RWPE2 (cell line): ENCODE results near the gene HMGCLL1.

ENCODE experiments used
- ATAC-seq: fragments of 200-7000 bp; cut with Tn5 transposase; 3 replicates; pipeline ENCODE4 v1.9.1; 2021; ENCODE audit warnings: low read depth
- DNase-seq: peaks from one replicate; pipeline ENCODE4 v3.0.0-alpha.2; 2020; ENCODE audit warnings: low spot score
- H3K27ac ChIP-seq: fragments of 450-650 bp; 2 replicates; pipeline ENCODE4 v1.5.1; 2017; ENCODE audit warnings: mild to moderate bottlenecking; ENCODE audit not compliant: poor library complexity, severe bottlenecking
- H3K27me3 ChIP-seq: fragments of 250-450 bp; sonication (Bioruptor Pico); 2 replicates; pipeline ENCODE4 v1.5.1; 2021; ENCODE audit warnings: mild to moderate bottlenecking, moderate library complexity; ENCODE audit not compliant: insufficient read depth, poor library complexity, severe bottlenecking
- H3K36me3 ChIP-seq: fragments of 250-450 bp; sonication (Bioruptor Pico); 2 replicates; pipeline ENCODE4 v1.5.1; 2020; ENCODE audit warnings: low read depth, mild to moderate bottlenecking, moderate library complexity
- H3K4me1 ChIP-seq: fragments of 250-450 bp; sonication (Bioruptor Pico); 2 replicates; pipeline ENCODE4 v1.5.1; 2021; ENCODE audit warnings: mild to moderate bottlenecking, moderate library complexity; ENCODE audit not compliant: insufficient read depth, poor library complexity, severe bottlenecking
- H3K4me3 ChIP-seq: fragments of 250-450 bp; sonication (Bioruptor Pico); 2 replicates; pipeline ENCODE4 v1.5.1; 2021; ENCODE audit warnings: mild to moderate bottlenecking, moderate library complexity; ENCODE audit not compliant: severe bottlenecking
- H3K9me3 ChIP-seq: fragments of 250-450 bp; sonication (Bioruptor Pico); 2 replicates; pipeline ENCODE4 v1.5.1; 2021; ENCODE audit warnings: mild to moderate bottlenecking, moderate library complexity; ENCODE audit not compliant: severe bottlenecking
- CTCF ChIP-seq: fragments of 450-650 bp; IDR thresholded peaks from one replicate; pipeline ENCODE4 v1.5.1; 2017; ENCODE audit warnings: mild to moderate bottlenecking, moderate library complexity; ENCODE audit not compliant: poor library complexity, severe bottlenecking

The HMGCLL1 gene

GRCh38 chr6:55410674-55411073, 168.3 kb downstream of the HMGCLL1 start:
- no peak for TF ChIP-seq CTCF

GRCh38 chr6:55405474-55406235, 173.3 kb downstream of the HMGCLL1 start:
- Histone ChIP-seq H3K9me3 (no peaks in the 10 kb centered on the region), H3K27ac (no peak overlapping the region), H3K36me3 (no peaks in the 10 kb centered on the region), H3K4me3 (no peak overlapping the region), H3K4me1 (no peaks in the 10 kb centered on the region), H3K27me3 (no peaks in the 10 kb centered on the region)
- ATAC-seq, result no peak
- DNase-seq, result no peak
- TF ChIP-seq CTCF, result no peak

More at GRCh38 chr6:55410674-55411073, 168.3 kb downstream of the HMGCLL1 start:
- Histone ChIP-seq H3K4me3 (no peak overlapping the region), H3K27me3 (no peaks in the 10 kb centered on the region), H3K4me1 (no peaks in the 10 kb centered on the region), H3K36me3 (no peaks in the 10 kb centered on the region), H3K27ac (no peak overlapping the region), H3K9me3 (no peaks in the 10 kb centered on the region)
- DNase-seq (no peak), ATAC-seq (no peak)

GRCh38 chr6:55399351-55399750, 179.6 kb downstream of the HMGCLL1 start:
- DNase-seq (no peak), ATAC-seq (no peak)
- TF ChIP-seq CTCF, result no peak
- Histone ChIP-seq H3K4me3 (no peak overlapping the region), H3K27me3 (no peaks in the 10 kb centered on the region), H3K27ac (no peak overlapping the region), H3K4me1 (no peaks in the 10 kb centered on the region), H3K9me3 (no peaks in the 10 kb centered on the region), H3K36me3 (no peaks in the 10 kb centered on the region)

GRCh38 chr6:55397986-55398385, 181.0 kb downstream of the HMGCLL1 start:
- ATAC-seq, result no peak
- no peak overlapping the region for H3K4me3 ChIP-seq
- no peak overlapping the region for H3K27ac ChIP-seq
- H3K27me3 ChIP-seq, result no peaks in the 10 kb centered on the region
- DNase-seq, result no peak
- no peaks in the 10 kb centered on the region for H3K9me3 ChIP-seq
- no peak for TF ChIP-seq CTCF
- H3K4me1 ChIP-seq, result no peaks in the 10 kb centered on the region
- H3K36me3 ChIP-seq, result no peaks in the 10 kb centered on the region

GRCh38 chr6:55395871-55396270, 183.1 kb downstream of the HMGCLL1 start:
- Histone ChIP-seq H3K9me3 (no peaks in the 10 kb centered on the region), H3K4me1 (no peaks in the 10 kb centered on the region), H3K27me3 (no peaks in the 10 kb centered on the region), H3K27ac (no peak overlapping the region), H3K4me3 (no peak overlapping the region), H3K36me3 (no peaks in the 10 kb centered on the region)
- TF ChIP-seq CTCF, result no peak
- DNase-seq (no peak), ATAC-seq (no peak)
